ENCODE data around the gene RAPGEF4.

GRCh38 chr2:172819943-172820342, 84.3 kb downstream of the RAPGEF4 start:
- TF ChIP-seq EZH2phosphoT487 (IDR thresholded peaks at IDR 0.05; ENCODE audit: borderline replicate concordance) = no peak
- TF ChIP-seq POLR2A (IDR thresholded peaks at IDR 0.05; ENCODE audit: borderline replicate concordance, extremely low read depth, insufficient read depth, insufficient read length) = no peak
- TF ChIP-seq YY1 (IDR thresholded peaks at IDR 0.05; ENCODE audit: extremely low read depth, insufficient replicate concordance, low read depth, low read length) = no peak
- TF ChIP-seq ZNF274 (IDR thresholded peaks at IDR 0.05; ENCODE audit: low read depth, low read length) = no peak
- no peak for TF ChIP-seq EZH2 (IDR thresholded peaks at IDR 0.05)
- TF ChIP-seq, protein P1, sequence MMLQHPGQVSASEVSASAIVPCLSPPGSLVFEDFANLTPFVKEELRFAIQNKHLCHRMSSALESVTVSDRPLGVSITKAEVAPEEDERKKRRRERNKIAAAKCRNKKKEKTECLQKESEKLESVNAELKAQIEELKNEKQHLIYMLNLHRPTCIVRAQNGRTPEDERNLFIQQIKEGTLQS (IDR thresholded peaks at IDR 0.05) = no peak
- TF ChIP-seq POLR2AphosphoS5 (IDR thresholded peaks at IDR 0.05; ENCODE audit: low read depth, low read length) = no peak
- no peak for TF ChIP-seq CTCF (IDR thresholded peaks at IDR 0.05 in 2 of 3, conservative IDR thresholded peaks at IDR 0.05 in 1 of 3; ENCODE audit: borderline replicate concordance in 1 of 3, insufficient read depth in 1 of 3, low read depth in 2 of 3, low read length in 2 of 3)
- TF ChIP-seq TCF7L2 (IDR thresholded peaks at IDR 0.05; ENCODE audit: borderline replicate concordance, extremely low read depth, insufficient read depth, insufficient read length) = no peak
- TF ChIP-seq REST (IDR thresholded peaks at IDR 0.05; ENCODE audit: low read depth) = no peak
